B cell (primary cell): ENCODE measurements around the gene VPS41. TPM values are rescaled to one million over a fixed set of nuclear protein-coding genes. Genes with fewer than 3 reads are reported as not detected.

ENCODE experiments used
- ATAC-seq: fragments of 200-7000 bp; cut with Tn5 transposase; one replicate; pipeline ENCODE4 v1.10.0; 2021; ENCODE audit warnings: low read depth, mild to moderate bottlenecking, moderate number of reproducible peaks, moderate library complexity
- CTCF ChIA-PET: fragments of 350-600 bp; sonication (Branson Sonifier 250); formaldehyde crosslinking; loops from one replicate; lab custom pipeline; 2021; ENCODE audit warnings: antibody characterized with exemption, inconsistent platforms; lab: Charles Lee
- POLR2A ChIA-PET: fragments of 350-600 bp; sonication (Branson Sonifier 250); formaldehyde crosslinking; loops from one replicate; lab custom pipeline; 2021; ENCODE audit warnings: antibody characterized with exemption; lab: Charles Lee
- DNase-seq: peaks from one replicate; pipeline ENCODE4 v3.0.0; 2013
- H2AFZ ChIP-seq: 2 replicates; pipeline ENCODE4 v1.6.1; 2012; ENCODE audit warnings: mild to moderate bottlenecking, low read depth, low read length; ENCODE audit not compliant: insufficient read depth, poor library complexity, severe bottlenecking
- H3K27ac ChIP-seq, 2 donors: 1 replicate in 1 of 2; 2 replicates in 1 of 2; pipeline ENCODE4 v1.5.1; 2012 to 2013; ENCODE audit warnings: low read length in 2 of 2, mild to moderate bottlenecking in 2 of 2, moderate library complexity in 1 of 2
- H3K27me3 ChIP-seq, 4 experiments: fragments of 200-600 bp in 1 of 4; sonication (generic) in 1 of 4; replicated peaks in 1 of 4; 1 replicate in 2 of 4; 2 replicates in 2 of 4; pipeline versions ENCODE4 v1.6.1 to v1.7.0; 2013 to 2016; ENCODE audit warnings: low read length in 3 of 4, mild to moderate bottlenecking in 2 of 4, mixed read lengths in 1 of 4, moderate library complexity in 1 of 4; ENCODE audit not compliant: insufficient read depth in 4 of 4, control insufficient read depth in 3 of 4; ENCODE audit errors: control extremely low read depth in 1 of 4
- H3K36me3 ChIP-seq, 2 experiments: replicated peaks in 1 of 2; 1 replicate in 1 of 2; 2 replicates in 1 of 2; pipeline versions ENCODE4 v1.6.1 to v1.7.1; 2013; ENCODE audit warnings: low read length in 1 of 2; ENCODE audit not compliant: insufficient read depth in 2 of 2, control insufficient read depth in 1 of 2; ENCODE audit errors: control extremely low read depth in 1 of 2, extremely low read depth in 1 of 2
- H3K4me1 ChIP-seq, 2 donors: fragments of 200-600 bp in 1 of 2; sonication (generic) in 1 of 2; 1 replicate in 1 of 2; 2 replicates in 1 of 2; pipeline versions ENCODE4 v1.5.1 to v1.6.1; 2013 to 2017; ENCODE audit warnings: low read length in 2 of 2; ENCODE audit not compliant: control insufficient read depth in 2 of 2, insufficient read depth in 2 of 2
- H3K4me2 ChIP-seq: replicated peaks from 2 replicates; pipeline ENCODE3; 2012; ENCODE audit warnings: mild to moderate bottlenecking, low read depth, low read length; ENCODE audit not compliant: poor library complexity, severe bottlenecking
- H3K4me3 ChIP-seq, 5 experiments: fragments of 200-600 bp in 1 of 5; sonication (generic) in 1 of 5; 1 replicate in 3 of 5; 2 replicates in 2 of 5; pipeline versions ENCODE4 v1.5.1 to v1.7.0; 2011 to 2016; ENCODE audit warnings: low read length in 4 of 5, mild to moderate bottlenecking in 4 of 5, low read depth in 2 of 5, control low read depth in 1 of 5, moderate library complexity in 1 of 5; ENCODE audit not compliant: insufficient read depth in 1 of 5; ENCODE audit errors: control extremely low read depth in 1 of 5, extremely low read depth in 1 of 5
- H3K79me2 ChIP-seq: fragments of 200-600 bp; sonication (generic); one replicate; pipeline ENCODE4 v1.6.0; 2016; ENCODE audit warnings: low read length; ENCODE audit not compliant: control insufficient read depth, insufficient read depth
- H3K9ac ChIP-seq: fragments of 200-600 bp; sonication (generic); 2 replicates; pipeline ENCODE4 v1.6.1; 2017; ENCODE audit warnings: mild to moderate bottlenecking, low read length, moderate library complexity
- H3K9me3 ChIP-seq, 3 donors: one replicate each; pipeline versions ENCODE4 v1.6.1 to v1.7.1; 2013; ENCODE audit warnings: low read length in 2 of 3; ENCODE audit not compliant: control insufficient read depth in 2 of 3, insufficient read depth in 1 of 3; ENCODE audit errors: control extremely low read depth in 1 of 3
- H4K20me1 ChIP-seq: 2 replicates; pipeline ENCODE4 v1.6.0; 2012; ENCODE audit warnings: mild to moderate bottlenecking, low read length; ENCODE audit not compliant: insufficient read depth, control insufficient read depth, poor library complexity, severe bottlenecking
- H3K27ac Mint-ChIP-seq: one replicate; pipeline ENCODE4 v1.8.0; 2021; ENCODE audit warnings: mixed read lengths
- H3K27me3 Mint-ChIP-seq: one replicate; pipeline ENCODE4 v1.8.0; 2021; ENCODE audit warnings: mixed read lengths
- H3K4me1 Mint-ChIP-seq: one replicate; pipeline ENCODE4 v1.8.0; 2021; ENCODE audit warnings: mixed read lengths
- H3K4me3 Mint-ChIP-seq: one replicate; pipeline ENCODE4 v1.8.0; 2021; ENCODE audit warnings: mixed read lengths
- H3K9me3 Mint-ChIP-seq: one replicate; pipeline ENCODE4 v1.8.0; 2022; ENCODE audit warnings: mixed read lengths; ENCODE audit not compliant: insufficient read depth
- EZH2 ChIP-seq: IDR thresholded peaks from 2 replicates; pipeline ENCODE4 v1.6.1; 2012; ENCODE audit warnings: borderline replicate concordance, low read depth, mild to moderate bottlenecking, moderate library complexity, low read length; ENCODE audit not compliant: insufficient read depth, poor library complexity, severe bottlenecking
- WGBS: methylation state at CpG from one replicate; pipeline ENCODE4 v1.1.5; 2013; ENCODE audit warnings: missing lambda C conversion rate; ENCODE audit not compliant: insufficient coverage; 5-methylcytosine and 5-hydroxymethylcytosine counted together
- intact Hi-C: fragments of 100-400 bp; cut with micrococcal nuclease; formaldehyde crosslinking; loops from one replicate; pipeline ENCODE4 v1.10.0; 2022
- polyA plus RNA-seq: library from polyadenylated mRNA; depleted of rRNA; stranded (reverse); fragments of >200 nt; gene quantifications from 2 replicates; pipeline ENCODE4 v1.2.3, GENCODE V29; 2012
- total RNA-seq, 2 donors: library from RNA; stranded (reverse); fragments of 120-200 nt in 1 of 2; gene quantifications; 1 replicate in 1 of 2; 2 replicates in 1 of 2; pipeline versions ENCODE4 v1.2.3 to v1.2.4, GENCODE V29; 2013 to 2022
- TF ChIP-seq, protein P1 (sequence below): fragments of 200-600 bp; IDR thresholded peaks from one replicate; pipeline ENCODE4 v1.8.0; 2022; ENCODE audit warnings: antibody characterized with exemption, mild to moderate bottlenecking

The VPS41 gene
- total and polyA plus RNA-seq, 2 donors (not counting 1 experiment from before 2014, with no cell fraction given): 9.3 to 114 TPM

DNA sequence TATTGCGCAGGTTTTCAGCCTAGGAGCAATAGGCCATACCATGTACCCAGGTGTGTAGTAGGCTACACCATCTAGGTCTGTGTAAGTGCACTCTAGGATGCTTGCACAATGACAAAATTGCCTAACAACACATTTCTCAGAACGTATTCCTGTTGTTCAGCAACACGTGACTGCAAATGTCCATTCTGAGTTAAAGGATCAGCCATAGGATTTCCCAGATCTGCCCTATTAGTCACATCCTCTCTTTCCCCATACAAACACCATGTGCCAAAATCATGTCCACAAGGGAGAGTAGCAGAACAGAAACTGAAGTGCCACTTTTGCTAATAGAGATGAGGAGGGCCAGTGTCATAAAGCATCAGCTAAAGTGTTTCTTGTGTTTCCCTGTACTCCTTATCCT is 235.2 kb downstream of the VPS41 start:
- no peak overlapping the region for H3K4me3 Mint-ChIP-seq
- ChIA-PET CTCF (interaction anchor here (1.4 to 2.3 kb wide), 2 partner anchors 14 to 275 kb away, joined by 5 to 9 read pairs; no protein-coding TSS in a partner anchor), POLR2A (no interaction called here)
- Histone ChIP-seq H4K20me1 (no peaks in the 10 kb centered on the region), H2AFZ (no peak overlapping the region), H3K27me3 (no peaks in the 10 kb centered on the region), H3K4me3 (no peak overlapping the region), H3K27ac (no peak overlapping the region), H3K79me2 (no peaks in the 10 kb centered on the region), H3K4me1 (peaks cover 16 to 21% of the 10 kb centered on the region in 2 donors), H3K4me2 (no peak overlapping the region), H3K36me3 (no peaks in the 10 kb centered on the region), H3K9me3 (peaks cover 0 to 5% (median 0%) of the 10 kb centered on the region in 3 donors), H3K9ac (no peak overlapping the region)
- H3K27me3 Mint-ChIP-seq: peaks cover 3% of the 10 kb centered on the region
- TF ChIP-seq EZH2: no peak
- TF ChIP-seq, protein P1, sequence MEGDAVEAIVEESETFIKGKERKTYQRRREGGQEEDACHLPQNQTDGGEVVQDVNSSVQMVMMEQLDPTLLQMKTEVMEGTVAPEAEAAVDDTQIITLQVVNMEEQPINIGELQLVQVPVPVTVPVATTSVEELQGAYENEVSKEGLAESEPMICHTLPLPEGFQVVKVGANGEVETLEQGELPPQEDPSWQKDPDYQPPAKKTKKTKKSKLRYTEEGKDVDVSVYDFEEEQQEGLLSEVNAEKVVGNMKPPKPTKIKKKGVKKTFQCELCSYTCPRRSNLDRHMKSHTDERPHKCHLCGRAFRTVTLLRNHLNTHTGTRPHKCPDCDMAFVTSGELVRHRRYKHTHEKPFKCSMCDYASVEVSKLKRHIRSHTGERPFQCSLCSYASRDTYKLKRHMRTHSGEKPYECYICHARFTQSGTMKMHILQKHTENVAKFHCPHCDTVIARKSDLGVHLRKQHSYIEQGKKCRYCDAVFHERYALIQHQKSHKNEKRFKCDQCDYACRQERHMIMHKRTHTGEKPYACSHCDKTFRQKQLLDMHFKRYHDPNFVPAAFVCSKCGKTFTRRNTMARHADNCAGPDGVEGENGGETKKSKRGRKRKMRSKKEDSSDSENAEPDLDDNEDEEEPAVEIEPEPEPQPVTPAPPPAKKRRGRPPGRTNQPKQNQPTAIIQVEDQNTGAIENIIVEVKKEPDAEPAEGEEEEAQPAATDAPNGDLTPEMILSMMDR: no peak
- peaks cover 18% of the 10 kb centered on the region for H3K4me1 Mint-ChIP-seq
- ATAC-seq (no peak), DNase-seq (no peak)
- H3K9me3 Mint-ChIP-seq: no peaks in the 10 kb centered on the region
- H3K27ac Mint-ChIP-seq: no peak overlapping the region
- WGBS: 100% methylated on average over 2 of the region's 3 CpGs
- intact Hi-C loops: no loop called here

Other genes with a start within 250 kb of the VPS41 start
- 0.47 and 0.53 TPM in 2 replicates for gene POU6F2, start 68.7 kb upstream of the VPS41 start, total RNA-seq
- gene POU6F2, start 68.7 kb upstream of the VPS41 start, polyA plus RNA-seq: not detected in 2 replicates